HG02610 (cell line): ENCODE results near the gene TBL3.

ENCODE experiments used
- ATAC-seq: cut with Tn5 transposase; IDR thresholded peaks from one replicate; pipeline ENCODE4 v1.9.1; 2021; ENCODE audit warnings: mild to moderate bottlenecking, moderate library complexity; ENCODE audit not compliant: unreplicated experiment

Gene TBL3

DNA sequence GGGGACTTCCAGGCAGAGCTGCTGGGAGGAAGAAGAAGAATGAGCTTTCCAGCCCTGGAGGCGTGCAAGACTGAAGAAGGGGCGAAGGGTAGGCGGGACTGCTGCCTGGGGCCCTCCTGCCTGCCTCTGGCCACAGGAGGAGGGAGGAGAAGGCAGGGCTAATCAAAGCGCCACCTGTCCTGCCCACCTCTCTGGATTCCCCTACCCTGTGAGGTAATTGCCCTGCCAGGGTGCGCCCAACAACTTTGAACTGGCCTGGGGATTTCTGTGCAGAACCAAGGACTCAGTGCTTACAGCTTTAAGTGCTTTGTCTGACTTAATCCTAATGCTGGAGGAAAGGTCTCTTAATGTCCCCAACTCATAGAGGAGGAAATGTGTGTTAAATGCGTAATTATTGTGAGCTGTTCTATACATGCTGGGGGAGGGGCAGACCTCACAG is 9.6 kb downstream of the TBL3 start, which contains the start of gene NOXO1:
Gene NOXO1 (minus strand): TSS at position 72 of the 439 bp plus-strand sequence. CDS start 290 bp downstream, outside the sequence.
- no peak for ATAC-seq

DNA sequence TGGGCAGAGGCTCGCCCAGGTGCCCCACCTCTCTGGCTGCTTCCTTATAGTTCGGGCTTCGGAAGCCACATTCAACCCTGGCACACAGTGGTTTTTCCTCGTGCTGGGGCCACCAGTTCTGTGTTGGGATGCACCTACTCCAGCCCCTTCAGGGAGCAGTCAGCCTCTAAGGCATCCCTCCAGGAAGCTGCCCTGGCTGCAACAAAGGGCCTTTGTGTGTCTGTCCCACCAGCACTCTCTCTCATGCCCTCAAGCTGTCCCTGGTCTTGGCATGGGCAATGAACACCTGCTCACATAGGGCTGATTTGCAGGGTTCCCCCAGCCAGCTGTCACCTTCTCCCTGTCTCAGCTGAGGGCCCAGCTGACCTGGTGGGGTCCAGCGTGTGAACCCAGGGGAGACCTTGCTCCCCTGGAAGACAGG is 10.2 kb downstream of the TBL3 start:
- no peak for ATAC-seq

DNA sequence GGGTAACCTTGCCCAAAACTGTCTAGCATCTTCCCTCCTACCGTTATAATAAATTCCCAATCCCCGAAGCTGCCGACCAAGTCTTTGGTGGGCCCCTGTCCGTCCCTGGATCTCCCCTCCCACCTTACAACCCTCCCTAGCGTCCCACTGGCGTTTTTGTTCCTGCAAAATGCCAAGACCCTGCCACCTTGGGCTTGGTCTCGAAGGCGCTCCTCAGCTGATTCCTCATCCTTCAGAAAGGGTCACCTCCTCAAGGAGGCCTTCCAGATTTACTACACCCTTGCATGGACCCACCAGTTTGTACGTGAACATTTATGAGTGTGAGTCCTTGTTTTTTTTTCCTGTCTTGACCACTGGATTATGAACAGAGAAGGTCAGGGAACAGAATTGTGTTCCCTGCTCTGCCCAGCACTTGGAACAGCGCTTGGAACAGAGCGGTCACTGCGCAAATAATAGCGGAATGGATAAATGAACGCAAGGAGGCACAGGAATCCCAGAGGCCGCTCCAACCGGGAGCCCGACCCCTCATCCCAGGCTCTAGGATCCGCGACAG is 11.2 kb downstream of the TBL3 start:
- ATAC-seq: no peak

DNA sequence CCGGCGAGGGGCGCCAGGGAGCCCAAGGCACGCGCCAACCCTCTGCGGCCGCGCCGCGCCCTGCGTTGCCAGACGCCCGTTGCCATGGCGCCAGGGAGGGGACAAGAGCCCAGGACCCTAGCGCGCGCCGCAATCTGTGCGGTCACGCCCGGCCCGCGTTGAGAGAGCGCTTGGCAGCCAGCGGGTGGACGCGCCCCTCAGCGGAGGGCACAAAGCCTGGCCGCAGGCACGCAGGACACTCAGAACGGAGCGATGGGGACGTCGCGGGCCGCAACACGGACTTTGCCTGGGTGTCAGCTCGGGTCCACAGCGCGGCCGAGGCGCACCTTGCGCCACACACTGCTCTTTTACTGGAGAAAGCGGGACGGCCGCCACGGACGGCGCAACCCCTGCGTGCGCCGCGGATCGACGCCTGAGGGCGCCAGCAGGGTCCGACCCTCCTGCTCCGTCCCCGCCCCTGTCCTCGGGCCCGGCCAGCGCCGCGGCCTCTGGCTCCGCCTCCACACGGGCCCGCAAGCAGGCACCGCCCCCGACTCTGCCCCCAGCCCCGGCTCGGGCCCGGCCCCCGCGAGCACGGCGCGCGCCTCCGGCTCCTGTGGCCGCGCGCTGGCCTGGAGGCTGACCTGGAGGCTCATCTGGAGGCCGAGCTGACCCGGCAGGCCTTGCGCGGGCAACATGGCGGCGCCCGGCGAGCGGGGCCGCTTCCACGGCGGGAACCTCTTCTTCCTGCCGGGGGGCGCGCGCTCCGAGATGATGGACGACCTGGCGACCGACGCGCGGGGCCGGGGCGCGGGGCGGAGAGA is 11.9 kb downstream of the TBL3 start, which contains the start of gene GFER:
Gene GFER (plus strand): TSS at position 650 of the 803 bp plus-strand sequence. CDS start 26 bp downstream, at position 676.
- peak; percentile 78 for ATAC-seq

- ATAC-seq: peak; percentile 15
Observed at GRCh38 chr16:1984347-1985225, 12.7 kb downstream of the TBL3 start.

GRCh38 chr16:1985466-1986150 is 13.8 kb downstream of the TBL3 start:
- no peak for ATAC-seq

DNA sequence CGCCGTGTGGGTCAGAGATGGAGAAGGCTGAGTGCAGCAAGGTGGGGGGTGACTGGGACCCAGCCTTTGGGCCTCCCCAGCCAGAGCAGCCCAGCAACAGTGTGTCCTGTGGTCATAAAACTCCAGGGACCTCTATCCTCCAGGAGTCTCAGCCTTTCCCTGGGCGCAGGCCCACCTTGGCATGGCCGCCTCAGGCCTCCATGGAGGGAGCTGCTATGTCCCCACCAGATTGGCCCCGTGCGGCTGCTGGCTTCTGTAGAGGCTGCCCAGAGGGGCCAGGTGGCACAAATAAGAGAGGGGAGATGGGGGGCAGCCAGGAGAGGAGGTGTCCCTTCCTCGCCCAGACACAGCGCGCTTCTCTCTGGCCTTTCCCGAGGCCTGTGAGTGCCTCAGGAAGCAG is 15.3 kb downstream of the TBL3 start:
- no peak for ATAC-seq

DNA sequence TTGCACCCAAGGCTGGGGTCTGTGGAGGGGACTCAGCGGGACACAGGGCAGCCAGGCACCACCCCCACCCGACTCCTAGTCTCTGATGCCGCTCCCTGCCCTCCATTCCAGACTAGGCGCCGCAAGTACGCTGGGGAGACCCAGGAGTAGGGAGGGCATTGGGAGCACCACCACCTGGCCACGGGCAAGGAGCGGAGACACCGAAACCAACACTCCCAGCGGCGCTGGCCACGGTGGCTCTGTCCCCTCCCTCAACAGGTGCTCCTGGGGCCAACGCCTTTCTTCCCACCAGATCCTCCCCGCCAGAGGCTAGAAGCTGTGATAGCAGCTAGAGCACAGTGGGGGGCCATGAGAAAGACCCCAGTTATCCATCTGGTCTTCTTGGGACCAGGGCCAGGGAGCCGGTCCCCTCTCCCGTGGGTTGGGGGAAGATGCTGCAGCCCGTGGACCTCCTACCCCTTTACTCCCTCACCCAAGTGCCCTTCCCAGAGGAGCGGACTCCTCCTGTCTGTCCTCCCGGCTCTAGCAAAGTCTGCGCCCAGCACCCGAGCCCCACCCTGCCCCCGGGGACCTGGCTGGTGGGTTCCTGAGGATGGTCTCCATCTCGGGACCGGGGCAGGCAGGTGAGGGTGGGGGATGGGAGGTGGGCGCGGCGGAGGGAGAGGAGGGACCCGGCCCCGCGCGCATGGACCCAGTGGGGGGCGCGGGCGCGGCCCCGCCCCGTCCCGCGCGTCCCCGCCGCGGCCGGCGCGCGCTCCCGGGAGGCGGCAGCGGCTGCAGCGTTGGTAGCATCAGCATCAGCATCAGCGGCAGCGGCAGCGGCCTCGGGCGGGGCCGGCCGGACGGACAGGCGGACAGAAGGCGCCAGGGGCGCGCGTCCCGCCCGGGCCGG is 17.6 kb downstream of the TBL3 start, which contains the start of gene SYNGR3:
Gene SYNGR3 (plus strand): TSS at position 762 of the 892 bp plus-strand sequence. CDS start 133 bp downstream, outside the sequence.
- ATAC-seq: no peak

DNA sequence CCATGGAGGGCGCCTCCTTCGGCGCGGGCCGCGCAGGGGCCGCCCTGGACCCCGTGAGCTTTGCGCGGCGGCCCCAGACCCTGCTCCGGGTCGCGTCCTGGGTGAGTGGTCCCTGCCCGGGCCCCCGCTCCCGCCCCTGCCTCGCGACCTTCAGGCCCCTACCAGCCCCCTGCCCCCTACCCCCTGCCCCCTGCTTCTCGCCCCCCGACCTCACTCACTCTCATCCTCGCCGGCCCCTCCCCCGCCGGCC is 18.2 kb downstream of the TBL3 start:
- ATAC-seq: no peak

GRCh38 chr16:1990351-1991134 is 18.7 kb downstream of the TBL3 start:
- no peak for ATAC-seq

DNA sequence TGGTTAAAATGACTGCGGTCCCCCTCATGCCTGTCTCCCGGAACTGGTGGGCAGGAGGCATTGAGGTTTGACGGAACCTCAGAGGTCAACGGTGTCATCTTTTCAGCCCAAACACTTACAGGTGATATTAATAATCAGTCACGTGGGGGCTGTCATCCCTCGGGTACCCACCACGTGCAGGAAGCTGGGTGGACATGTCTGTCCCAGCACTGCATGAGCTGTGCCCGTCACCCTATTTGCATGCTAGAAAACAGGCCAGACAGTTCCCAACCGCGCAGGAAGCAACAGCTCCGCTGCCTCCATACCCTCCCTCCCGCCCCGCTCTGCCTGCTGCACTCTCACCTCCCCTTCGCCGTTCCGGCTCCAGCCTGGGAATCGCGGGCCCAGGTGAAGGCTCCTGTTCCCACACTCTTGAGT is 19.3 kb downstream of the TBL3 start:
- ATAC-seq: no peak

DNA sequence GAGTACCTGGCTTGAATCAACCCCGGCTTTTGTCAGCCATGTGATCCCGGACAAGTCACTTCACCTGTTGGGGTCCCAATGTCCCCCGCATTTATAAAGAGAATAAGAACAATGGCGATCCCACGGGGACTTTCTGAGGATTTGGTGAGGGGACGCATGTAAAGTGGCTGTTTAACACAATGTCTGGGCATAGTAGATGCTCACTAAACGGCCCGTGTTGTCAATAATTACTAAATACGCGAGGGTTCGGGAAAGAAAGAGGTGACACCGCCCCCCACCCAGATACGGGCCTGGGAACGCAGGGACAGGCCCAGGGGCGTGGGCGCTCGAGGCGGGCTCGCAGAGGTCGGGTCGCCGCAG is 19.7 kb downstream of the TBL3 start:
- no peak for ATAC-seq

- ATAC-seq: peak; percentile 44
Observed at GRCh38 chr16:1991948-1992703, 20.3 kb downstream of the TBL3 start.

DNA sequence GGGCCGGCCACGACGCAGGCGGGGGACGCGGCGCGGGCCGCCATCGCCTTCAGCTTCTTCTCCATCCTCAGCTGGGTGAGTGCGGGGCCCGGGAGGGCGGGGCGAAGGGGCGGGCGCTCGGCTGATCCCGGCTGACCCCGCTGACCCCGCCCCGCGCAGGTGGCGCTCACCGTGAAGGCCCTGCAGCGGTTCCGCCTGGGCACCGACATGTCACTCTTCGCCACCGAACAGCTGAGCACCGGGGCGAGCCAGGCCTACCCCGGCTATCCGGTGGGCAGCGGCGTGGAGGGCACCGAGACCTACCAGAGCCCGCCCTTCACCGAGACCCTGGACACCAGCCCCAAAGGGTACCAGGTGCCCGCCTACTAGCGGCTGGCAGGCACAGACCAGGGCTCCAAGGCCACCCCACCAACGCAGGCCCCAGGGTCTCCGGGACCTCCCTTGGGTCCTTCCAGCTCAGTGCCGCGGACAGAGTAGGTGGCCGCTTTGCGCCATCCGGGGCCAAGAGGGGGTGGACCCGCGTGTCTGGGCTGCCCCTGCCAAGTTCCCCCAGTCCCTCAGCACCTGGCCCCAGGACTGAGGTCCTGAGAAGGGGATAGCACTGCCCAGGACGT is 21.0 kb downstream of the TBL3 start:
- no peak for ATAC-seq

- ATAC-seq: no peak
Observed at GRCh38 chr16:1993731-1994131, 21.9 kb downstream of the TBL3 start.

- ATAC-seq: no peak
Observed at GRCh38 chr16:1997494-1998359, 25.9 kb downstream of the TBL3 start.

DNA sequence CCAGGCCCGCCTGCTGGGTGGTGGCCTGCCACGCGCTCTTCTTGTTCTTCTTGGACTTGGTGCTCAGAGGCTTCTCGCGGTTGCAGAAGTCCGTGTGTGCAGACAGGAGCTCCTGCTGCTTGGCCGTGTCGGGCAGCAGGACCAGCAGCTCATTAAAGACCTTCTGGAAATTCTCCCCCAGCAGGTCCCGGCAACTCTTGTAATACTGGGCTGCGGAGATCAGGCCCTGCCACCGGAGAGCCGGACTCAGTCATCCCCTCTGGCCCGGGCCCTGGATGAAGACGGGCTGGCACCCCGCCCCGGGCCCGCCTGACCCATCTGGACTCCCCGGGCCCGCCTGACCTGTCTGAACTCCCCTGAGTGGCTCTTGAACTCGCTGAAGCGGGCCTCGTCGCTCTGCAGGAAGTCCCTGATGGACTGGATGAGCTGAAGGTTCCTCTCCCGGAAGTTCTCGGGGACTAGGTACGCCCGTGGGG is 26.5 kb downstream of the TBL3 start:
- no peak for ATAC-seq
